Nephron progenitor cell (in vitro differentiated cells): Measurements from ENCODE around the gene LAMP1.
"Not testable (repeated sequence)": the region's sequence is repeated elsewhere in the genome, so short reads cannot be mapped to it uniquely, and the experiment has no call there.

Experiments
- DNase-seq: peaks from one replicate; pipeline ENCODE4 v3.0.0; 2021
- H3K27ac Mint-ChIP-seq: 2 replicates; pipeline ENCODE4 v1.8.0; 2021; ENCODE audit warnings: mild to moderate bottlenecking, moderate library complexity, mixed read lengths
- H3K27me3 Mint-ChIP-seq: 2 replicates; pipeline ENCODE4 v1.8.0; 2021; ENCODE audit warnings: mild to moderate bottlenecking, low read depth, mixed read lengths; ENCODE audit not compliant: poor library complexity
- H3K36me3 Mint-ChIP-seq: 2 replicates; pipeline ENCODE4 v1.8.0; 2021; ENCODE audit warnings: low read depth, mixed read lengths
- H3K4me1 Mint-ChIP-seq: 2 replicates; pipeline ENCODE4 v1.8.0; 2021; ENCODE audit warnings: mixed read lengths
- H3K4me3 Mint-ChIP-seq: 2 replicates; pipeline ENCODE4 v1.8.0; 2021; ENCODE audit warnings: mild to moderate bottlenecking, moderate library complexity, mixed read lengths
- H3K9me3 Mint-ChIP-seq: 2 replicates; pipeline ENCODE4 v1.8.0; 2021; ENCODE audit warnings: mild to moderate bottlenecking, moderate library complexity, mixed read lengths
- CTCF ChIP-seq: fragments of 200-600 bp; sonication (generic); IDR thresholded peaks from 2 replicates; pipeline ENCODE4 v1.5.0; 2021; ENCODE audit warnings: antibody characterized with exemption

Gene LAMP1

GRCh38 chr13:113365971-113366588, 69.0 kb downstream of the LAMP1 start:
- peak overlapping the region; percentile 69 for H3K27ac Mint-ChIP-seq
- no peaks in the 10 kb centered on the region for H3K9me3 Mint-ChIP-seq
- peak; percentile 22 for DNase-seq
- TF ChIP-seq CTCF, result no peak
- H3K27me3 Mint-ChIP-seq, result peaks cover 25% of the 10 kb centered on the region
- H3K4me1 Mint-ChIP-seq, result peaks cover 32% of the 10 kb centered on the region
- H3K36me3 Mint-ChIP-seq, result no peaks in the 10 kb centered on the region
- H3K4me3 Mint-ChIP-seq, result peak overlapping the region; percentile 75

GRCh38 chr13:113367020-113367560, 70.1 kb downstream of the LAMP1 start:
- no peak overlapping the region for H3K4me3 Mint-ChIP-seq
- no peaks in the 10 kb centered on the region for H3K36me3 Mint-ChIP-seq
- peaks cover 32% of the 10 kb centered on the region for H3K4me1 Mint-ChIP-seq
- DNase-seq, result no peak
- no peak overlapping the region for H3K27ac Mint-ChIP-seq
- no peak for TF ChIP-seq CTCF
- no peaks in the 10 kb centered on the region for H3K9me3 Mint-ChIP-seq
- peaks cover 15% of the 10 kb centered on the region for H3K27me3 Mint-ChIP-seq

- Mint-ChIP-seq H3K36me3 (no peaks in the 10 kb centered on the region), H3K4me3 (no peak overlapping the region), H3K27me3 (peaks cover 9% of the 10 kb centered on the region)
These were observed 70.7 kb downstream of the LAMP1 start for GRCh38 chr13:113367771-113368170.

GRCh38 chr13:113368353-113368752, 71.3 kb downstream of the LAMP1 start:
- peaks cover 12% of the 10 kb centered on the region for H3K27me3 Mint-ChIP-seq
- H3K9me3 Mint-ChIP-seq, DNase-seq, H3K4me3 Mint-ChIP-seq, H3K36me3 Mint-ChIP-seq: not testable (repeated sequence)
- peak overlapping the region; percentile 30 for H3K27ac Mint-ChIP-seq
- peaks cover 27% of the 10 kb centered on the region for H3K4me1 Mint-ChIP-seq

More at GRCh38 chr13:113367771-113368170, 70.7 kb downstream of the LAMP1 start:
- H3K27ac Mint-ChIP-seq, result no peak overlapping the region
- H3K9me3 Mint-ChIP-seq, result no peaks in the 10 kb centered on the region
- TF ChIP-seq CTCF, result no peak
- H3K4me1 Mint-ChIP-seq, result peaks cover 28% of the 10 kb centered on the region
- no peak for DNase-seq

GRCh38 chr13:113369189-113369588, 72.2 kb downstream of the LAMP1 start:
- Mint-ChIP-seq H3K36me3 (no peaks in the 10 kb centered on the region), H3K4me3 (no peak overlapping the region), H3K27ac (no peak overlapping the region), H3K4me1 (peaks cover 27% of the 10 kb centered on the region), H3K27me3 (peaks cover 13% of the 10 kb centered on the region), H3K9me3 (no peaks in the 10 kb centered on the region)
- DNase-seq, result no peak
- TF ChIP-seq CTCF, result no peak

- Mint-ChIP-seq H3K27me3 (peaks cover 18% of the 10 kb centered on the region), H3K9me3 (no peaks in the 10 kb centered on the region), H3K36me3 (no peaks in the 10 kb centered on the region), H3K4me3 (no peak overlapping the region), H3K27ac (no peak overlapping the region), H3K4me1 (peaks cover 27% of the 10 kb centered on the region)
- DNase-seq, result no peak
- TF ChIP-seq CTCF, result no peak
These were observed 72.8 kb downstream of the LAMP1 start for GRCh38 chr13:113369881-113370280.
